SHP77 (cell line): Measurements from ENCODE around the gene RNASE2.
"Not testable (repeated sequence)": the region's sequence is repeated elsewhere in the genome, so short reads cannot be mapped to it uniquely, and the experiment has no call there.

ENCODE experiments used
- DNase-seq, 2 experiments: peaks; one replicate each; lab custom pipeline; 2025; lab: John Stamatoyannopoulos, UW

The RNASE2 gene

GRCh38 chr14:20982646-20983369 lies 27.5 kb downstream of the RNASE2 start:
- DNase-seq: no peak

GRCh38 chr14:20985650-20986049 lies 30.4 kb downstream of the RNASE2 start:
- DNase-seq: not testable (repeated sequence)

- no peak for DNase-seq
Observed at GRCh38 chr14:20986811-20987210, 31.5 kb downstream of the RNASE2 start.

GRCh38 chr14:20988717-20989470 lies 33.6 kb downstream of the RNASE2 start:
- no peak for DNase-seq

GRCh38 chr14:20989471-20989786 lies 34.1 kb downstream of the RNASE2 start:
- no peak for DNase-seq

- peak; percentile 99 for DNase-seq
Observed at GRCh38 chr14:20989787-20990600, 34.7 kb downstream of the RNASE2 start, which contains the start of gene METTL17. Gene METTL17, plus strand, starts transcription at chr14:20989980. Its CDS starts 23 bp downstream, at chr14:20990003.

- no peak for DNase-seq
Observed at GRCh38 chr14:20996521-20996920, 41.2 kb downstream of the RNASE2 start.

GRCh38 chr14:20997115-20997514 lies 41.8 kb downstream of the RNASE2 start:
- DNase-seq: no peak

GRCh38 chr14:20997564-20997963 lies 42.3 kb downstream of the RNASE2 start:
- DNase-seq: no peak

GRCh38 chr14:20998139-20998538 lies 42.9 kb downstream of the RNASE2 start:
- DNase-seq: no peak

- DNase-seq: no peak
Observed at GRCh38 chr14:20998674-20999366, 43.5 kb downstream of the RNASE2 start, which contains the start of gene SLC39A2. Gene SLC39A2, plus strand, starts transcription at chr14:20999293. Its CDS starts 154 bp downstream, at chr14:20999447.

GRCh38 chr14:20999591-20999990 lies 44.3 kb downstream of the RNASE2 start:
- DNase-seq: no peak

- no peak for DNase-seq
Observed at GRCh38 chr14:21001218-21001617, 45.9 kb downstream of the RNASE2 start.

- no peak for DNase-seq
Observed at GRCh38 chr14:21003788-21004346, 48.6 kb downstream of the RNASE2 start.
